GM12865 (cell line): ENCODE measurements around the gene REXO1.

Source experiments
- DNase-seq: peaks from one replicate; pipeline ENCODE4 v3.0.0; 2010; ENCODE audit warnings: low read depth
- H3K4me3 ChIP-seq: 2 replicates; pipeline ENCODE4 v1.5.1; 2011; ENCODE audit warnings: mild to moderate bottlenecking, low read depth, low read length, control low read depth
- TF ChIP-seq, protein P1 (sequence below): IDR thresholded peaks from 2 replicates; pipeline ENCODE4 v1.5.1; 2011; ENCODE audit warnings: low read length, control low read depth, low read depth, inconsistent platforms; ENCODE audit not compliant: insufficient read depth; ENCODE audit errors: missing control alignments

The REXO1 gene

DNA sequence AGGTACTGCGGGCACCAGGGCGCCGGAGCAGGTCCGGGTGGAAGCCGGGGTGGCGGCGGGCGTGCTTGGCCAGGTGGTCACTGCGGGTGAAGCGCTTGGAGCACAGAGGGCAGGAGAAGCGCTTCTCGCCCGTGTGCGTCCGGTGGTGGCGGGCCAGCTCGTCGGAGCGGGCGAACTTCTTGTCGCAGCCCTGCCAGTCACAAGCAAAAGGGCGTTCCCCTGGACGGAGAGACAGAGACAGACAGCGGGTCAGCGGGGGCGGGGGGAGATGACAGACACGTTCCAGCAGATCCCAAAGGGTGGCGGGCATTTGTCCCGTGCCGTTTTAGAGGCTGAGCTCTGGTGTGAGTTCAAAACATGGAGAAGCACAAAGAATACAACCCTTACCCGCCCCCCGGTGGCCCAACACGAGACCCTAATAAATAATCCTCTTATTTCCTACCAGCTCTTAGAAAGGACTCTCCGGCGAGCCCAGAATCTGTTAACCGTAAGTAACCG, 6.3 kb upstream of the REXO1 start:
- TF ChIP-seq, protein P1, sequence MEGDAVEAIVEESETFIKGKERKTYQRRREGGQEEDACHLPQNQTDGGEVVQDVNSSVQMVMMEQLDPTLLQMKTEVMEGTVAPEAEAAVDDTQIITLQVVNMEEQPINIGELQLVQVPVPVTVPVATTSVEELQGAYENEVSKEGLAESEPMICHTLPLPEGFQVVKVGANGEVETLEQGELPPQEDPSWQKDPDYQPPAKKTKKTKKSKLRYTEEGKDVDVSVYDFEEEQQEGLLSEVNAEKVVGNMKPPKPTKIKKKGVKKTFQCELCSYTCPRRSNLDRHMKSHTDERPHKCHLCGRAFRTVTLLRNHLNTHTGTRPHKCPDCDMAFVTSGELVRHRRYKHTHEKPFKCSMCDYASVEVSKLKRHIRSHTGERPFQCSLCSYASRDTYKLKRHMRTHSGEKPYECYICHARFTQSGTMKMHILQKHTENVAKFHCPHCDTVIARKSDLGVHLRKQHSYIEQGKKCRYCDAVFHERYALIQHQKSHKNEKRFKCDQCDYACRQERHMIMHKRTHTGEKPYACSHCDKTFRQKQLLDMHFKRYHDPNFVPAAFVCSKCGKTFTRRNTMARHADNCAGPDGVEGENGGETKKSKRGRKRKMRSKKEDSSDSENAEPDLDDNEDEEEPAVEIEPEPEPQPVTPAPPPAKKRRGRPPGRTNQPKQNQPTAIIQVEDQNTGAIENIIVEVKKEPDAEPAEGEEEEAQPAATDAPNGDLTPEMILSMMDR = no peak
- H3K4me3 ChIP-seq = no peak overlapping the region
- DNase-seq = no peak

DNA sequence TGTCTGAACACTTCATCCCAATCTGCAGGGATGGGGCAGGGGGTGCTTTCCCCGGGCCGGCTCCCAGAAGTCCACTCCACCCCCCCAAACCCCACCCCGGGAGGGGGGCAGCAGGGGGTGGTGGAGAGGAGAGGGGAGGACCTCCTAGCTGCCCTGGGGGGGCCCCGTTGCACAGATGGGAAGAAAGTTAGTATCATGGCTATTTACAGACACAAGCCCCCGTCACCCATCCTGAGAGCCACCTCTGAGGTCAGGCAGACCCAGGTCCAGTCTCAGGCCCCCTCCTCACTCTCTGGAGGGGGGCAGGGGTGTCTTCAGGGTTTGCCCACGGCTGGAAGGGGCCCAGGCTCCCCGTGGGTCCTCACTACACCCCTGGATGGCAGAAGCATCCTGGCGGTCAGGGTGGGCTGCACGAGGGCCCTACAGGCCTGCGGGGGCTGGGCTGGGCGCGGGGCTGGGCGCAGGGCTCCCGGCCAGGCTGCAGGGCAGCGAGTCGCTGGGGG, 5.8 kb upstream of the REXO1 start:
- TF ChIP-seq, protein P1 = no peak
- DNase-seq = no peak
- H3K4me3 ChIP-seq = no peak overlapping the region

DNA sequence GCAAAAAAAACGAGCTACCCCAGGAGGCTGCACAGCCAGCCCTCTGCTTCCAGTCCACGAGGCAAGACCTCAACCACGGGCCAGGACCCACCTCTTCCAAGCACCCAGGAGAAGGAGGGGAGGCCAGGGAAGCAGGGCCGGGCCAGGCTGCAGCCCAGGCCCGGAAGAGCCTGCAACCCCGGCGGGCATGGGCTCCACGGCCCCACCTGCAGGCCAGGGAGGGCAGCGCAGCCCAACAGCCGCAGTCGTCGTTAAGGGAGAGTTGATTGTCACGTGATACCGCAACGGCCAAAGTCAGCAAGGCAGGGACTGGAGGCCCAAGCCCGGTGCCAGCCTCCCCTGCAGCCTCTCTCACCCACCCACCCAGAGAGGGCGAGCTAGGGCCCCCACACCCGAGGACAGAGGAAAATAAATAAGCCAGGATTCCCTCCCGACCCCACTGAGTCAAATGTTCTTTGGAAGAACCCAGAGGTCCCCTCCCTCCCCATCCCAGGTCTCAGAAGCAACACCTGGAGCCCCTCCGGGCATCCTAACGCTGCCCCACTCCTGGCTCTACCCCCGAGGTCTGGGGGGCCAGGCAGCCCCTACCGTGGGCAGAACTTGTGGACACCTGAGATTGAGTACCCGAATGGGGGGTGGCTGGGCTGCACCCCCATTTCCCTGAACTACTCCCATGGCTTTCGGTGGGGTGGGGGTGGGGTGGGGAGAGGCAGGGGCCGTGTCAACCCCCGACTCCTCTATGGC, 5.2 kb upstream of the REXO1 start:
- no peak overlapping the region for H3K4me3 ChIP-seq
- TF ChIP-seq, protein P1 = peak; percentile 96
- DNase-seq = peak; percentile 90

DNA sequence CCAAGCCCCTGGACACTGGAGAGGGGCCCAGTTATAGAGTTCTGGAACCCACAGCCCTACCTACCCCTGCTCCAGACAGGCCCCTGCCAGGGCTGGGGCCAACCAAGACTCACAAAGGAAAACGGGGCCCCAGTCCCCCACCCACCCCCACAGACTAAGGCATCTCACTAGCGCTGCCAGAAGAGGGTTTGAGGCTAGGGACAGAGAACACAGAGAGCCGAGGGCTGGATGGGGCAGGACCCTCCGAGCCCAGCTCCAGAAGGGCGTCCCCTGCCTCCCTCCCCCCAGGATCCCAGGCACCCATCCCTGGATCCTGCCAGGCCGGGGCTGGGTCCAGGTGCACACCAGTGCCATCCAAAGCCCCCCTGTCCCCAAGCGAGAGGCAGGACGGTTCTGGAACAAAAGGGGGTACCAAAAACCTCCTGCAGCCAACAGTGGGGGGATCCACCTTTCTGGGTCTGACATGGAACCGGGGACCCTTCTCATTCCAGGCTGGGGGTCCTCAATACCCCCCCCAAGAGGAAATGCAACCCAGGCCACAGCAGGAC, 4.4 kb upstream of the REXO1 start:
- DNase-seq = no peak
- TF ChIP-seq, protein P1 = no peak
- H3K4me3 ChIP-seq = no peak overlapping the region

DNA sequence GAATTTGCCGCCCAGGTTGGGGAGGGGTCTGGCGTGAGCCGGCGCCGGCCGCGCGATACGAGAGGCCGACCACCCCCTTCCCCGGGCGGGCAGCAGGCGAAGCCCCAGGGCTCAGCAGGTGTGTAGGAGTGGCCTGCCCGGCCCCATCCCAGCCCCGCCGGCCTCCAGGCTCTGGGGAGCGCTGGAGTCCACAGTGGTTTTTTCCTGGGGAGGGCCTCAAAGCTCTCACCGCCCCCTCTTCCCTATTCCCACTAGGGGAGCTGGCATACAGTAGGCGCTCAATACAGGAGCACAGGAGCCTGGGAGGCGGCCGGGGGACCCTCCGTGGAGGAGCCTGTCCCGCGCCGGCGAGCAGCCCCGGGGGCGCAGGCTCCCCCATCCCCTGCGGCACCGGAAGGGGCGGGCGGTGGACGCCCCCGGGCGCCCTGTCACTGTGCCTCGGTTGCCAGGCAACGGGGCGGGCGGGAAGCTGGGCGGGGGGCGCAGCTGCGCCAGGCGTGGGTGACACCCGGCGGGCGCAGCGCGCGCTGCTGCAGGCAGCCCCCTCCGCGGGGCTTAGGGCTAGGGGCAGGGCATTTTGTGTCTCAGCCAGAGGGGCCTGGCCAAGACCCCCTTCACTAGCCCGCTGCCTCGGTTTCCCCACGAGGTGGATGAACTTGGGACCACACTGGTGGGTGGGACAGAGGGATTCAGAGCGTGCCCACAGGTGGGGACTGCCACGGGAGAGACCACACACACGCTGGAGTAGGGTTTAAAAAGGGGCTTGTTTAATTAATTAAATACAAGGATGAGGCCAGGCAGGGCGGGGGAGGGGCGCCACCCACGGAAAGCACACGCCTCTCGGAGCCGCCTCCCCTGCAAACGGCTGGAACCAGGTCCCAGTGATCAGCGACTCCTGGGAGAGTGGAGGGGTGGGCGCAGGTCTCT, 3.6 kb upstream of the REXO1 start:
- DNase-seq = no peak
- TF ChIP-seq, protein P1 = no peak
- H3K4me3 ChIP-seq = no peak overlapping the region

DNA sequence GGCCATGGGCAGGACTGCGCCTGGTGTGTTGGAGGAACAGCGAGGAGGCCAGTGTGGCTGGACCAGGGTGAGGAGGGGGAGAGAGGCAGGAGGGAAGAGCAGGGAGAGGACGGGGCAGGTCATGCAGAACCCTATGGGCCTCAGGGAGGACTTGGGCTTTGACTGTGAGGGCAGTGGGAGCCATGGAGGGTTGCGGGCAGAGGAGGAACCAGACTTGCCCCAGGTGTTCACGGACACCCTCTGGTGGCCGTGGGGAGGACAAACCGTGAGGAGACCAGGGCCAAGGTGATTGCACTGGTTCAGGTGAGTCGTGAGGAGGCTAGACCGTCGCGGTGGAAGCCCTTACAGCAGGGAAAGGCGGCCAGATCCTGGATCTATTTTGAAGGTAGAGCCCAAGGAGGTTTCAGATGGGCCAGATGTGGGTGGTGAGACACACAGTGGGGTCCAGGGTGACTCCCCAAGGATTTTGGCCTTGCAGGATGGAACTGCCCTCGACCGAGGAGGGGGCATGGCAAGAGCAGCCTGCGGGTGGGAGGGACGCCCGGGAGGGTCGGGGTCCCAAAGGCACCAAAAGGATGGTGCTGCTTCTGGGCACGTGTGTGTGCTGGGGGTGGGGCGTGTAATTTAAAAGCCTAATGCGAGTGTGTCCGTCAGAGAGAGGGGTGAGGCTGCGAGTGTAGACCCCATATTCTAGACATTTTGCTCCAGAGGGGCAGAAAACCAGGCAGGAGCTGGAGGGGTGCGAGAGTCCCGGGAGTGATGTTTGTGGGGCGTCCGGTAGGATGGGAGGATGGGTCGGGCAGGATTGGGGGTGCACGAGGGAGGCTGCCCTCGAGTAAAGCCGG, 2.7 kb upstream of the REXO1 start:
- TF ChIP-seq, protein P1 = peak; percentile 4
- no peak overlapping the region for H3K4me3 ChIP-seq
- DNase-seq = no peak
